Ovary (tissue), 9 donors: ENCODE results near the gene HSPB7. TPM values are rescaled to one million over a fixed set of nuclear protein-coding genes. Genes with fewer than 3 reads are reported as not detected.
"Not testable (repeated sequence)": the region's sequence is repeated elsewhere in the genome, so short reads cannot be mapped to it uniquely, and the experiment has no call there.

Experiments
- DNase-seq, 5 donors: peaks; one replicate each; pipeline ENCODE4 v3.0.0-alpha.2; 2019 to 2020
- H3K27ac ChIP-seq, 2 donors: fragments of 200-600 bp; one replicate each; pipeline versions ENCODE4 v1.5.1 to v1.8.0; 2019 to 2022
- H3K27me3 ChIP-seq: fragments of 200-600 bp; one replicate; pipeline ENCODE4 v1.8.0; 2022
- H3K36me3 ChIP-seq: fragments of 200-600 bp; sonication (generic); one replicate; pipeline ENCODE4 v1.5.1; 2019
- H3K4me1 ChIP-seq: one replicate; pipeline ENCODE4 v1.8.1; 2013; ENCODE audit warnings: mild to moderate bottlenecking, moderate library complexity; ENCODE audit not compliant: insufficient read depth
- H3K4me3 ChIP-seq: fragments of 200-600 bp; sonication (generic); one replicate; pipeline ENCODE4 v1.5.1; 2017
- H3K9me3 ChIP-seq, 2 donors: fragments of 200-600 bp in 1 of 2; sonication (generic) in 1 of 2; one replicate each; pipeline versions ENCODE4 v1.5.1 to v1.8.1; 2013 to 2019; ENCODE audit warnings: mild to moderate bottlenecking in 1 of 2, moderate library complexity in 1 of 2
- CTCF ChIP-seq, 3 donors: fragments of 450-650 bp in 2 of 3; fragments of 200-600 bp in 1 of 3; IDR thresholded peaks; one replicate each; pipeline versions ENCODE4 v1.5.1 to v1.8.0; 2016 to 2022; ENCODE audit warnings: antibody characterized with exemption in 3 of 3, mild to moderate bottlenecking in 1 of 3
- EP300 ChIP-seq: sonication (generic); formaldehyde crosslinking; IDR thresholded peaks from one replicate; pipeline ENCODE4 v1.6.1; 2017; ENCODE audit warnings: antibody characterized with exemption
- POLR2A ChIP-seq: fragments of 450-650 bp; IDR thresholded peaks from one replicate; pipeline ENCODE4 v1.6.1; 2017; ENCODE audit warnings: antibody characterized with exemption, mild to moderate bottlenecking, moderate library complexity
- WGBS, 3 donors: extraction: QIAGEN DNeasy Blood & Tissue Kit in 1 of 3; methylation state at CpG; one replicate each; pipeline versions ENCODE4 v1.1.5 to v1.1.7; 2013 to 2017; 5-methylcytosine and 5-hydroxymethylcytosine counted together
- intact Hi-C, 4 donors: fragments of 100-400 bp; cut with DNase I; formaldehyde crosslinking; loops; one replicate each; pipeline versions ENCODE4 v1.11.0 to v1.15.1; 2022 to 2023
- polyA plus RNA-seq, 2 donors: library from polyadenylated mRNA; stranded (reverse); fragments of 200-250 nt in 1 of 2; fragments of 350-450 nt in 1 of 2; fragmentation: Illumina TruSeq in 1 of 2; extraction: RNeasy Lipid Tissue Mini Kit (QIAGEN cat#74804) in 1 of 2; gene quantifications; one replicate each; pipeline ENCODE4 v1.2.3, GENCODE V29; 2013 to 2014
- total RNA-seq, 7 donors: library from RNA; depleted of rRNA in 2 of 7; stranded (reverse); fragments of >200 nt in 2 of 7; fragmentation: NEBNext Ultra II Directional in 3 of 7; extraction: Animal tissue kit (Norgen Biotek cat#: 25700) in 3 of 7; gene quantifications; one replicate each; pipeline versions ENCODE4 v1.1.0 to v1.2.4, GENCODE V29; 2016 to 2023
- donor health status: DM: no; HTN: no; CAD: no; lungs with moderate emphysema.
- donor health status: DM: no; HTN: no; CAD: no.
- donor health status: Bipolar disorder and iron deficiency.
- donor health status: DM: yes; HTN: yes; CAD: no.
- donor health status: DM: no; HTN: no; CAD: no.
- donor health status: DM: yes; HTN: yes; CAD: no.

The HSPB7 gene
- total and polyA plus RNA-seq, 9 donors: 1.9 to 68.7 (median 30.9) TPM

GRCh38 chr1:16038620-16038912, 20.7 kb upstream of the HSPB7 start:
- Histone ChIP-seq H3K4me1 (no peaks in the 10 kb centered on the region), H3K4me3 (no peak overlapping the region), H3K27ac (no peak overlapping the region), H3K9me3 (no peaks in the 10 kb centered on the region), H3K36me3 (no peaks in the 10 kb centered on the region), H3K27me3 (no peaks in the 10 kb centered on the region)
- no peak for TF ChIP-seq EP300
- TF ChIP-seq CTCF (IDR thresholded peaks at IDR 0.05): no peak
- TF ChIP-seq POLR2A: no peak
- no peak for DNase-seq
- 63 to 71% (median 71%) methylated on average over 4 of the region's 4 CpGs for WGBS, 3 donors
- intact Hi-C loops: no loop called here

- not testable (repeated sequence) for H3K4me3 ChIP-seq, H3K4me1 ChIP-seq, DNase-seq, H3K9me3 ChIP-seq, H3K36me3 ChIP-seq, H3K27me3 ChIP-seq, H3K27ac ChIP-seq
- 86 to 94% (median 88%) methylated on average over 10 to 11 of the region's 11 CpGs for WGBS, 3 donors
- intact Hi-C loops: loop anchor here in 1 of 4 donors (2.0 kb wide), 1 partner anchor 22 kb away; no protein-coding TSS in a partner anchor
Observed at GRCh38 chr1:16036461-16036860, 18.6 kb upstream of the HSPB7 start.

- WGBS, 3 donors: 63 to 64% (median 64%) methylated on average over 7 of the region's 7 CpGs
- intact Hi-C loops: loop anchor here in 2 of 4 donors (2.0 kb wide), 1 partner anchor 24 kb away; no protein-coding TSS in a partner anchor
Observed at GRCh38 chr1:16033103-16033632, 15.3 kb upstream of the HSPB7 start.

GRCh38 chr1:16032388-16033102, 14.7 kb upstream of the HSPB7 start:
- Histone ChIP-seq H3K9me3 (no peaks in the 10 kb centered on the region), H3K27ac (no peak overlapping the region), H3K4me3 (no peak overlapping the region), H3K27me3 (no peaks in the 10 kb centered on the region), H3K4me1 (peaks cover 4% of the 10 kb centered on the region), H3K36me3 (no peaks in the 10 kb centered on the region)
- DNase-seq: peak; percentile 88 to 92 (median 89)
- intact Hi-C loops: loop anchor here in 3 of 4 donors (1.0 to 2.0 kb wide), 2 partner anchors 23 to 24 kb away; no protein-coding TSS in a partner anchor
- TF ChIP-seq CTCF (IDR thresholded peaks at IDR 0.05) (peak; percentile 97 to 99 (median 98)), EP300 (no peak)
- 52 to 58% (median 55%) methylated on average over 16 to 18 of the region's 18 CpGs for WGBS, 3 donors

More at GRCh38 chr1:16033103-16033632, 15.3 kb upstream of the HSPB7 start:
- H3K36me3 ChIP-seq, H3K27ac ChIP-seq, H3K4me1 ChIP-seq, H3K9me3 ChIP-seq, H3K4me3 ChIP-seq, H3K27me3 ChIP-seq: not testable (repeated sequence)
- DNase-seq: peak in 1 of 5 donors; percentile 43

- Histone ChIP-seq H3K4me1 (peaks cover 7% of the 10 kb centered on the region), H3K4me3 (no peak overlapping the region), H3K9me3 (no peaks in the 10 kb centered on the region), H3K27ac (no peak overlapping the region), H3K27me3 (no peaks in the 10 kb centered on the region), H3K36me3 (no peaks in the 10 kb centered on the region)
- no peak for TF ChIP-seq POLR2A
- TF ChIP-seq CTCF (IDR thresholded peaks at IDR 0.05): no peak
- no peak for TF ChIP-seq EP300
- WGBS, 3 donors: 65 to 75% (median 71%) methylated on average over 5 to 8 of the region's 8 CpGs
- peak in 2 of 5 donors; percentile 24 to 26 for DNase-seq
- intact Hi-C loops: no loop called here
Observed at GRCh38 chr1:16031551-16031950, 13.7 kb upstream of the HSPB7 start.
